Gastroesophageal sphincter (tissue), 4 donors: ENCODE results near the gene PGK1. TPM values are rescaled to one million over a fixed set of nuclear protein-coding genes. Genes with fewer than 3 reads are reported as not detected.

Experiments
- ATAC-seq: fragments of 150-250 bp; one replicate; pipeline ENCODE4 v1.9.1; 2016; ENCODE audit warnings: mild to moderate bottlenecking, moderate library complexity
- H3K27ac ChIP-seq, 4 donors: fragments of 200-600 bp; sonication (generic) in 3 of 4; 1 replicate in 3 of 4; 2 replicates in 1 of 4; pipeline ENCODE4 v1.5.1; 2016 to 2019
- H3K27me3 ChIP-seq: fragments of 200-600 bp; sonication (generic); one replicate; pipeline ENCODE4 v1.5.1; 2019
- H3K36me3 ChIP-seq, 2 donors: fragments of 200-600 bp; sonication (generic); one replicate each; pipeline ENCODE4 v1.5.1; 2019; ENCODE audit warnings: control low read depth in 1 of 2
- H3K4me1 ChIP-seq, 3 donors: fragments of 200-600 bp; sonication (generic); 1 replicate in 2 of 3; 2 replicates in 1 of 3; pipeline ENCODE4 v1.5.1; 2016 to 2019; ENCODE audit warnings: control low read depth in 2 of 3
- H3K4me3 ChIP-seq, 2 donors: fragments of 200-600 bp; sonication (generic); one replicate each; pipeline ENCODE4 v1.5.1; 2019; ENCODE audit warnings: mild to moderate bottlenecking in 1 of 2, moderate library complexity in 1 of 2
- H3K9me3 ChIP-seq, 3 donors: fragments of 200-600 bp; sonication (generic); one replicate each; pipeline ENCODE4 v1.5.1; 2017 to 2019; ENCODE audit warnings: control low read depth in 2 of 3
- EP300 ChIP-seq: sonication (generic); formaldehyde crosslinking; IDR thresholded peaks from one replicate; pipeline ENCODE4 v1.6.1; 2017; ENCODE audit warnings: antibody characterized with exemption, mild to moderate bottlenecking
- POLR2A ChIP-seq, 2 donors: fragments of 450-650 bp; IDR thresholded peaks; one replicate each; pipeline ENCODE4 v1.6.1; 2017; ENCODE audit warnings: antibody characterized with exemption in 2 of 2, mild to moderate bottlenecking in 2 of 2, moderate library complexity in 1 of 2
- POLR2AphosphoS5 ChIP-seq: sonication (generic); formaldehyde crosslinking; IDR thresholded peaks from one replicate; pipeline ENCODE4 v1.6.1; 2017; ENCODE audit warnings: antibody characterized with exemption
- WGBS, 2 donors: methylation state at CpG; one replicate each; pipeline ENCODE4 v1.1.5; 2018; ENCODE audit warnings: low coverage in 1 of 2; 5-methylcytosine and 5-hydroxymethylcytosine counted together
- total RNA-seq, 4 donors: library from RNA; depleted of rRNA; stranded (reverse); fragments of >200 nt; gene quantifications; one replicate each; pipeline ENCODE4 v1.1.0, GENCODE V29; 2016
- TF ChIP-seq, protein P1 (sequence below), 4 experiments: fragments of 200-600 bp in 2 of 4; fragments of 450-650 bp in 2 of 4; sonication (generic) in 1 of 4; IDR thresholded peaks; one replicate each; pipeline ENCODE4 v1.5.1; 2017 to 2019; ENCODE audit warnings: antibody characterized with exemption in 4 of 4, mild to moderate bottlenecking in 2 of 4, moderate library complexity in 2 of 4

The PGK1 gene
- total RNA-seq, 4 donors from 2014 or later = 204 to 360 (median 274) TPM

DNA sequence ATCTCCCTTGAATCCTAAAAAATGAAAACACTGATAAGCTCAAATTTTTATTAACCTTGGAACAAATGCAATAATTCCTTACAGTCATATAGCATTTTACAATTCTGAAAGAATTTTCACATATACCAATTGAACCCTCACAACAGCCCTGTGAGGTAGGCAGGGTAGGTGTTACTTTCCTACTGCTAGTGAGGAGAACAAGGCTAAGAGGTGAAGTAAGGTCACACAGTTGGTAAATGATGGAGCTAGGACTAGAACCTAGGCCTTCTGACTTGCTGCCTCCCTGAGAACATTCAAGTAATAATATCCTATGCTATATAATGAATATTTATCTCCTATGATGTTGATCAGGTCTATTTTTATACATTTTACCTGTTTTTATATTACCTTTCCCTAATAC, 25.7 kb downstream of the PGK1 start:
- Histone ChIP-seq H3K4me1 (peaks cover 0 to 5% (median 0%) of the 10 kb centered on the region in 3 donors), H3K9me3 (no peaks in the 10 kb centered on the region), H3K27me3 (no peaks in the 10 kb centered on the region), H3K4me3 (no peak overlapping the region), H3K27ac (no peak overlapping the region), H3K36me3 (peaks cover 0 to 51% of the 10 kb centered on the region in 2 donors)
- TF ChIP-seq EP300 = no peak
- no peak for TF ChIP-seq POLR2A (IDR thresholded peaks at IDR 0.05)
- TF ChIP-seq, protein P1, sequence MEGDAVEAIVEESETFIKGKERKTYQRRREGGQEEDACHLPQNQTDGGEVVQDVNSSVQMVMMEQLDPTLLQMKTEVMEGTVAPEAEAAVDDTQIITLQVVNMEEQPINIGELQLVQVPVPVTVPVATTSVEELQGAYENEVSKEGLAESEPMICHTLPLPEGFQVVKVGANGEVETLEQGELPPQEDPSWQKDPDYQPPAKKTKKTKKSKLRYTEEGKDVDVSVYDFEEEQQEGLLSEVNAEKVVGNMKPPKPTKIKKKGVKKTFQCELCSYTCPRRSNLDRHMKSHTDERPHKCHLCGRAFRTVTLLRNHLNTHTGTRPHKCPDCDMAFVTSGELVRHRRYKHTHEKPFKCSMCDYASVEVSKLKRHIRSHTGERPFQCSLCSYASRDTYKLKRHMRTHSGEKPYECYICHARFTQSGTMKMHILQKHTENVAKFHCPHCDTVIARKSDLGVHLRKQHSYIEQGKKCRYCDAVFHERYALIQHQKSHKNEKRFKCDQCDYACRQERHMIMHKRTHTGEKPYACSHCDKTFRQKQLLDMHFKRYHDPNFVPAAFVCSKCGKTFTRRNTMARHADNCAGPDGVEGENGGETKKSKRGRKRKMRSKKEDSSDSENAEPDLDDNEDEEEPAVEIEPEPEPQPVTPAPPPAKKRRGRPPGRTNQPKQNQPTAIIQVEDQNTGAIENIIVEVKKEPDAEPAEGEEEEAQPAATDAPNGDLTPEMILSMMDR (IDR thresholded peaks at IDR 0.05) = no peak
- no peak for ATAC-seq

DNA sequence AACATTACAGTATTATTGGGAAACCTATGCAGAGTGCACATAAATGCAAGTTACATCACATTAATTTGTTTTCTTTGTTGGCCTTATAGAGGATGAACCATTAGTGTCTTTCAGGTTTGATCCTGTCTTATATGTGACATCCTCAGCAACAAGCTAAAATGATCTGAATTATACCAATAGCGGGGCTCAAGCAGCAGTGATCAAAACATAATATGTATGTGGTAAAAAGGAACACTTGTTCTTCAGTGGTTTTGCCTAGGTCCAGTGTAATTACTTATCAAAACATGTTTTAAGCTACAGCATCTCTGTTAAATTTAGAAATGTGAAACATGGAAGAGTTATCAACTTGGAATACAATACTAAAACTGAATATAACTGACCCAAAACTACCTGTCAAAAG, 26.3 kb downstream of the PGK1 start:
- WGBS, 2 donors = 64 to 88% methylated on average over 1 of the region's 1 CpG
- H3K36me3 ChIP-seq = peaks cover 0 to 44% of the 10 kb centered on the region in 2 donors
- H3K4me1 ChIP-seq = peaks cover 0 to 5% (median 0%) of the 10 kb centered on the region in 3 donors
- TF ChIP-seq, protein P1 (IDR thresholded peaks at IDR 0.05) = no peak
- TF ChIP-seq EP300 (no peak), POLR2A (IDR thresholded peaks at IDR 0.05) (no peak), POLR2AphosphoS5 (no peak)
- H3K27ac ChIP-seq = no peak overlapping the region
- no peaks in the 10 kb centered on the region for H3K9me3 ChIP-seq
- H3K4me3 ChIP-seq = no peak overlapping the region
- no peak for ATAC-seq
- H3K27me3 ChIP-seq = no peaks in the 10 kb centered on the region

DNA sequence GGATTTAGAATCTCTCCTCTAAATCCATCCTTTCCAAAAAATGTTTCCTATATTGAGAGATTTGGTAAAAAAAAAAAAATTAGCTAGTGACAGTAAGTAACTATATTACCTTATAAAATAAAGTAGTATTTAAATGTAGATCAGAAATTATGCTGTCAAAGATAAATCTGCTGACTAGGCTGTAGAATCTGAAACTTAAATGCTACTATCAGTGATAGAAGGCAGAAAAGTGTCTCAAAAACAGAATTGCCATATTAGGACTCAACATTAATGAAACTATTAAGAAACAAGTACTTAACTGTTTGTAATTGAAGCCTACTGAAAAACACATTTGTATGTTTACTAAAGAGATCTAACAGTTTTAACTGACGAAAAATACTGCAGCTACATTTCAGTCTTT, 27.1 kb downstream of the PGK1 start:
- Histone ChIP-seq H3K36me3 (peaks cover 0 to 37% of the 10 kb centered on the region in 2 donors), H3K9me3 (no peaks in the 10 kb centered on the region), H3K27me3 (no peaks in the 10 kb centered on the region), H3K4me1 (peaks cover 0 to 5% (median 0%) of the 10 kb centered on the region in 3 donors), H3K4me3 (no peak overlapping the region), H3K27ac (no peak overlapping the region)
- WGBS, 2 donors = 60 to 63% methylated on average over 1 of the region's 1 CpG
- no peak for ATAC-seq
- no peak for TF ChIP-seq POLR2AphosphoS5
- TF ChIP-seq POLR2A (IDR thresholded peaks at IDR 0.05) = no peak
- TF ChIP-seq, protein P1 (IDR thresholded peaks at IDR 0.05) = no peak
- no peak for TF ChIP-seq EP300

DNA sequence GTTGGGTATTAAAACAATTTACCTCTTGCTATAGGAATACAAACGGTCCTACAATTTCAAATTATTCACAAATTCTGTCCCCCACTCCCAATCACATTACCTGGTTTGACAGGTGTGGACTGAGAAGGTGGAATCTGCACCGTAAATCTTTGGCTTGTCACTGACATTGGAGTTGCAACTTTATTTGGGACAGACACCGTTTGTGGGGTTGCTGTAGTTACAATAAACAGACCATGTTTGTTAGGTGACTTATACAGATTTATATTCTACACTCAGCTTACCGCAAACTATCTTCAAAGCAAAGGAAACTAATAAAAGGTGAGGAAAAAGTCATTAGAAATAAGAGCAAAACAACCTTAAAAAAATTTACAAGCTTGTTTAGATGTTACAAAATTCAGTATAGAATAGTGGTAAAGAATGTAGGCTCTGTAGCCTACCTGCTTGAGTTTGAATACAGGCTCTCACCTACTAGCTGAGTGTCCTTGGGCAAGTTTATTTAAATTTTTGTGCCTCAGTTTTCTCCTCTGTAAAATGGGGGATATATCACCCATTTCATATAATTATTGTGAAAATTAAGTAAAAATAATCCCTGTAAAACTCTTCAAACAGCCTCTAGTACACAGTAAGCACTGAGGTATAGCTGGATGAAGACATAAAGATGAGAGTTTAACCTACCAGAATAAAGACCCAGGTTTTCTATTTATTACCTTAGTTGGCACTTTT, 29.4 kb downstream of the PGK1 start:
- Histone ChIP-seq H3K4me3 (no peak overlapping the region), H3K36me3 (peaks cover 0 to 17% of the 10 kb centered on the region in 2 donors), H3K4me1 (peaks cover 0 to 14% (median 0%) of the 10 kb centered on the region in 3 donors), H3K27ac (no peak overlapping the region), H3K27me3 (no peaks in the 10 kb centered on the region), H3K9me3 (no peaks in the 10 kb centered on the region)
- WGBS, 2 donors = 48 to 67% methylated on average over 2 to 4 of the region's 4 CpGs
- ATAC-seq = no peak
- TF ChIP-seq EP300 (no peak), POLR2A (IDR thresholded peaks at IDR 0.05) (no peak), POLR2AphosphoS5 (no peak)
- TF ChIP-seq, protein P1 (IDR thresholded peaks at IDR 0.05) = no peak
